Mesothelial cell of epicardium (in vitro differentiated cells): ENCODE measurements around the gene ISCA2. TPM values are rescaled to one million over a fixed set of nuclear protein-coding genes. Genes with fewer than 3 reads are reported as not detected.

Experiments
- DNase-seq, 2 experiments: peaks; one replicate each; pipeline ENCODE4 v3.0.0; 2021; ENCODE audit warnings: low spot score in 2 of 2; ENCODE audit not compliant: unreplicated experiment in 2 of 2
- H3K27ac Mint-ChIP-seq: 2 replicates; pipeline ENCODE4 v1.8.0; 2021; ENCODE audit warnings: mixed read lengths
- H3K27me3 Mint-ChIP-seq: 2 replicates; pipeline ENCODE4 v1.8.0; 2021; ENCODE audit warnings: low read depth, mixed read lengths
- H3K36me3 Mint-ChIP-seq: 2 replicates; pipeline ENCODE4 v1.8.0; 2021; ENCODE audit warnings: mixed read lengths
- H3K4me1 Mint-ChIP-seq: 2 replicates; pipeline ENCODE4 v1.8.0; 2021; ENCODE audit warnings: mixed read lengths
- H3K4me3 Mint-ChIP-seq: 2 replicates; pipeline ENCODE4 v1.8.0; 2021; ENCODE audit warnings: mild to moderate bottlenecking, moderate library complexity, mixed read lengths
- H3K9me3 Mint-ChIP-seq: 2 replicates; pipeline ENCODE4 v1.8.0; 2021; ENCODE audit warnings: mixed read lengths
- CTCF ChIP-seq: fragments of 200-600 bp; sonication (generic); IDR thresholded peaks from one replicate; pipeline ENCODE4 v1.5.0; 2021; ENCODE audit warnings: antibody characterized with exemption; ENCODE audit not compliant: unreplicated experiment
- total RNA-seq: library from RNA; stranded (reverse); gene quantifications from 3 replicates; pipeline ENCODE4 v1.2.1, GENCODE V29; 2021

Gene ISCA2
- total RNA-seq, 1 donor from 2014 or later = 24.1 TPM

- Mint-ChIP-seq H3K27ac (no peak overlapping the region), H3K4me3 (no peak overlapping the region), H3K36me3 (no peaks in the 10 kb centered on the region), H3K4me1 (no peaks in the 10 kb centered on the region), H3K9me3 (no peaks in the 10 kb centered on the region), H3K27me3 (peaks cover 31% of the 10 kb centered on the region)
- TF ChIP-seq CTCF = no peak
- DNase-seq = no peak
Measured at GRCh38 chr14:74508844-74509428, 15.4 kb downstream of the ISCA2 start.

- Mint-ChIP-seq H3K4me1 (no peaks in the 10 kb centered on the region), H3K4me3 (no peak overlapping the region), H3K27me3 (peaks cover 31% of the 10 kb centered on the region), H3K36me3 (no peaks in the 10 kb centered on the region), H3K9me3 (no peaks in the 10 kb centered on the region), H3K27ac (no peak overlapping the region)
- DNase-seq = no peak
- TF ChIP-seq CTCF = no peak
Measured at GRCh38 chr14:74509587-74510222, 16.1 kb downstream of the ISCA2 start.

- Mint-ChIP-seq H3K36me3 (no peaks in the 10 kb centered on the region), H3K4me1 (no peaks in the 10 kb centered on the region), H3K9me3 (no peaks in the 10 kb centered on the region), H3K4me3 (no peak overlapping the region), H3K27me3 (peaks cover 31% of the 10 kb centered on the region), H3K27ac (no peak overlapping the region)
- no peak for DNase-seq
- no peak for TF ChIP-seq CTCF
Measured at GRCh38 chr14:74510223-74510931, 16.8 kb downstream of the ISCA2 start.

- no peak for TF ChIP-seq CTCF
- Mint-ChIP-seq H3K4me3 (no peak overlapping the region), H3K27ac (no peak overlapping the region), H3K36me3 (no peaks in the 10 kb centered on the region), H3K27me3 (peaks cover 31% of the 10 kb centered on the region), H3K4me1 (no peaks in the 10 kb centered on the region), H3K9me3 (no peaks in the 10 kb centered on the region)
- DNase-seq = no peak
Measured at GRCh38 chr14:74510959-74511409, 17.4 kb downstream of the ISCA2 start.

- no peak overlapping the region for H3K4me3 Mint-ChIP-seq
- no peak overlapping the region for H3K27ac Mint-ChIP-seq
- TF ChIP-seq CTCF = no peak
Measured at GRCh38 chr14:74511966-74512830, 18.6 kb downstream of the ISCA2 start.

More at GRCh38 chr14:74511966-74512830, 18.6 kb downstream of the ISCA2 start:
- H3K27me3 Mint-ChIP-seq = peaks cover 29% of the 10 kb centered on the region
- no peak for DNase-seq
- no peaks in the 10 kb centered on the region for H3K9me3 Mint-ChIP-seq
- H3K4me1 Mint-ChIP-seq = peaks cover 3% of the 10 kb centered on the region
- no peaks in the 10 kb centered on the region for H3K36me3 Mint-ChIP-seq
